ENCODE results near the gene ZC3HAV1. TPM values are rescaled to one million over a fixed set of nuclear protein-coding genes. Genes with fewer than 3 reads are reported as not detected.

The ZC3HAV1 gene
- polyA plus RNA-seq, 1 of the 3 experiments (the other 2 are of a cell fraction) = 11.2 TPM

DNA sequence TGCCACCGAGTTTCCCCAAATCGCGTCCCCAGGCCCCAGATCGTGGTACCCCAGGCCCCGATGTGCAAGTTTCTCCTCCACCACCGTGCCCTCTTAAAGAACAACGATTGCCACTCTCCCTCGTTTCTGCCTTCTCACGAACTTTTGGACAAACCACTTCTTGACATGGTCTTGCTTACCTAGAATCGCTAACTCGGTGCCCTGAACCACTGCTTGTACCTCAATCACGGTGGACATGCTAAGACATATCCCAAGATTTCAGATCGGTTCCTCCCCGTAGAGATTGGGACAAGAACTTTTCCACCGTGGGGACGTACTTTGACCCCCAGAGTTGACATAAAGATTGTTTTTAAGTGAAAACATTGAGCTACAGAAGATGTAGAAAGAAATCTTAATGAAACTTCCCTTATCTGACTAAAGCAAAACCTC is 477 bp upstream of the ZC3HAV1 start:
- no peaks in the 10 kb centered on the region for H3K27me3 ChIP-seq (ENCODE audit: insufficient read depth)
- TF ChIP-seq, protein P1, sequence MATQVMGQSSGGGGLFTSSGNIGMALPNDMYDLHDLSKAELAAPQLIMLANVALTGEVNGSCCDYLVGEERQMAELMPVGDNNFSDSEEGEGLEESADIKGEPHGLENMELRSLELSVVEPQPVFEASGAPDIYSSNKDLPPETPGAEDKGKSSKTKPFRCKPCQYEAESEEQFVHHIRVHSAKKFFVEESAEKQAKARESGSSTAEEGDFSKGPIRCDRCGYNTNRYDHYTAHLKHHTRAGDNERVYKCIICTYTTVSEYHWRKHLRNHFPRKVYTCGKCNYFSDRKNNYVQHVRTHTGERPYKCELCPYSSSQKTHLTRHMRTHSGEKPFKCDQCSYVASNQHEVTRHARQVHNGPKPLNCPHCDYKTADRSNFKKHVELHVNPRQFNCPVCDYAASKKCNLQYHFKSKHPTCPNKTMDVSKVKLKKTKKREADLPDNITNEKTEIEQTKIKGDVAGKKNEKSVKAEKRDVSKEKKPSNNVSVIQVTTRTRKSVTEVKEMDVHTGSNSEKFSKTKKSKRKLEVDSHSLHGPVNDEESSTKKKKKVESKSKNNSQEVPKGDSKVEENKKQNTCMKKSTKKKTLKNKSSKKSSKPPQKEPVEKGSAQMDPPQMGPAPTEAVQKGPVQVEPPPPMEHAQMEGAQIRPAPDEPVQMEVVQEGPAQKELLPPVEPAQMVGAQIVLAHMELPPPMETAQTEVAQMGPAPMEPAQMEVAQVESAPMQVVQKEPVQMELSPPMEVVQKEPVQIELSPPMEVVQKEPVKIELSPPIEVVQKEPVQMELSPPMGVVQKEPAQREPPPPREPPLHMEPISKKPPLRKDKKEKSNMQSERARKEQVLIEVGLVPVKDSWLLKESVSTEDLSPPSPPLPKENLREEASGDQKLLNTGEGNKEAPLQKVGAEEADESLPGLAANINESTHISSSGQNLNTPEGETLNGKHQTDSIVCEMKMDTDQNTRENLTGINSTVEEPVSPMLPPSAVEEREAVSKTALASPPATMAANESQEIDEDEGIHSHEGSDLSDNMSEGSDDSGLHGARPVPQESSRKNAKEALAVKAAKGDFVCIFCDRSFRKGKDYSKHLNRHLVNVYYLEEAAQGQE (IDR thresholded peaks at IDR 0.05; ENCODE audit: low read depth, low read length) = no peak
- TF ChIP-seq SMC3 (IDR thresholded peaks at IDR 0.05; ENCODE audit: low read depth, low read length) (no peak), MXI1 (IDR thresholded peaks at IDR 0.05; ENCODE audit: low read depth, low read length) (no peak), EZH2phosphoT487 (IDR thresholded peaks at IDR 0.05; ENCODE audit: borderline replicate concordance, low read depth) (no peak), FOXJ3 (CRISPR knock-in tag; IDR thresholded peaks at IDR 0.05) (no peak), GABPA (IDR thresholded peaks at IDR 0.05; ENCODE audit: low read depth) (no peak), RXRA (IDR thresholded peaks at IDR 0.05; ENCODE audit: borderline replicate concordance, low read depth) (no peak), SIN3A (IDR thresholded peaks at IDR 0.05; ENCODE audit: borderline replicate concordance, low read depth, low read length) (no peak), FOXM1 (IDR thresholded peaks at IDR 0.05; ENCODE audit: low read depth) (no peak)
- TF ChIP-seq, protein P2, sequence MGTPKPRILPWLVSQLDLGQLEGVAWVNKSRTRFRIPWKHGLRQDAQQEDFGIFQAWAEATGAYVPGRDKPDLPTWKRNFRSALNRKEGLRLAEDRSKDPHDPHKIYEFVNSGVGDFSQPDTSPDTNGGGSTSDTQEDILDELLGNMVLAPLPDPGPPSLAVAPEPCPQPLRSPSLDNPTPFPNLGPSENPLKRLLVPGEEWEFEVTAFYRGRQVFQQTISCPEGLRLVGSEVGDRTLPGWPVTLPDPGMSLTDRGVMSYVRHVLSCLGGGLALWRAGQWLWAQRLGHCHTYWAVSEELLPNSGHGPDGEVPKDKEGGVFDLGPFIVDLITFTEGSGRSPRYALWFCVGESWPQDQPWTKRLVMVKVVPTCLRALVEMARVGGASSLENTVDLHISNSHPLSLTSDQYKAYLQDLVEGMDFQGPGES (IDR thresholded peaks at IDR 0.05; ENCODE audit: low read depth, low read length) = no peak
- TF ChIP-seq, protein P3, sequence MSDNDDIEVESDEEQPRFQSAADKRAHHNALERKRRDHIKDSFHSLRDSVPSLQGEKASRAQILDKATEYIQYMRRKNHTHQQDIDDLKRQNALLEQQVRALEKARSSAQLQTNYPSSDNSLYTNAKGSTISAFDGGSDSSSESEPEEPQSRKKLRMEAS (IDR thresholded peaks at IDR 0.05; ENCODE audit: low read depth) = no peak
- peak overlapping the region; percentile 80 to 98 for H3K4me3 ChIP-seq (ENCODE audit: low read depth in 2 of 2, low read length in 1 of 2)
- CTCF ChIA-PET = interaction anchor here (0.6 to 1.6 kb wide), 4 partner anchors 35 to 93 kb away, joined by 3 to 5 read pairs (median 3); no protein-coding TSS in a partner anchor
- H3K36me3 ChIP-seq (replicated peaks in 1 of 2; ENCODE audit: control insufficient read depth in 1 of 2, insufficient read depth in 2 of 2, low read length in 1 of 2) = no peaks in the 10 kb centered on the region
- 56% methylated on average over 16 of the region's 16 CpGs for WGBS (ENCODE audit: low lambda C conversion rate)
- peak overlapping the region; percentile 82 to 93 for H3K27ac ChIP-seq (ENCODE audit: low read depth in 2 of 2, low read length in 1 of 2)
- peak overlapping the region; percentile 85 for H2AFZ ChIP-seq (ENCODE audit: low read depth)
- peaks cover 41% of the 10 kb centered on the region for H3K79me2 ChIP-seq (ENCODE audit: insufficient read depth)
- H3K4me2 ChIP-seq = peak overlapping the region; percentile 93
- no peaks in the 10 kb centered on the region for H4K20me1 ChIP-seq (ENCODE audit: insufficient read depth)
- no peaks in the 10 kb centered on the region for H3K9me2 ChIP-seq
- H3F3A ChIP-seq (replicated peaks; ENCODE audit: insufficient read depth) = peaks cover 20% of the 10 kb centered on the region
- no peaks in the 10 kb centered on the region for H3K9me3 ChIP-seq
- POLR2A ChIA-PET = no interaction called here
- H3K9ac ChIP-seq = peak overlapping the region; percentile 74
- DNase-seq = no peak
- H3K4me1 ChIP-seq (ENCODE audit: control insufficient read depth in 1 of 2, insufficient read depth in 2 of 2, low read depth in 1 of 2, low read length in 1 of 2) = peaks cover 13 to 16% of the 10 kb centered on the region in 2 experiments; a peak in 3 of 4 replicates

All from SK-N-SH (cell line).